Neural progenitor cell (in vitro differentiated cells): ENCODE results near the gene DHRS3.

Experiments
- EZH2 ChIP-seq: fragments of 200-600 bp; sonication (generic); IDR thresholded peaks from 2 replicates; pipeline ENCODE4 v1.6.1; 2017; ENCODE audit warnings: antibody characterized with exemption, mild to moderate bottlenecking, moderate library complexity
- TF ChIP-seq, protein P1 (sequence below): fragments of 200-600 bp; sonication (generic); IDR thresholded peaks from 2 replicates; pipeline ENCODE4 v1.5.1; 2017; ENCODE audit warnings: antibody characterized with exemption, mild to moderate bottlenecking

DNA sequence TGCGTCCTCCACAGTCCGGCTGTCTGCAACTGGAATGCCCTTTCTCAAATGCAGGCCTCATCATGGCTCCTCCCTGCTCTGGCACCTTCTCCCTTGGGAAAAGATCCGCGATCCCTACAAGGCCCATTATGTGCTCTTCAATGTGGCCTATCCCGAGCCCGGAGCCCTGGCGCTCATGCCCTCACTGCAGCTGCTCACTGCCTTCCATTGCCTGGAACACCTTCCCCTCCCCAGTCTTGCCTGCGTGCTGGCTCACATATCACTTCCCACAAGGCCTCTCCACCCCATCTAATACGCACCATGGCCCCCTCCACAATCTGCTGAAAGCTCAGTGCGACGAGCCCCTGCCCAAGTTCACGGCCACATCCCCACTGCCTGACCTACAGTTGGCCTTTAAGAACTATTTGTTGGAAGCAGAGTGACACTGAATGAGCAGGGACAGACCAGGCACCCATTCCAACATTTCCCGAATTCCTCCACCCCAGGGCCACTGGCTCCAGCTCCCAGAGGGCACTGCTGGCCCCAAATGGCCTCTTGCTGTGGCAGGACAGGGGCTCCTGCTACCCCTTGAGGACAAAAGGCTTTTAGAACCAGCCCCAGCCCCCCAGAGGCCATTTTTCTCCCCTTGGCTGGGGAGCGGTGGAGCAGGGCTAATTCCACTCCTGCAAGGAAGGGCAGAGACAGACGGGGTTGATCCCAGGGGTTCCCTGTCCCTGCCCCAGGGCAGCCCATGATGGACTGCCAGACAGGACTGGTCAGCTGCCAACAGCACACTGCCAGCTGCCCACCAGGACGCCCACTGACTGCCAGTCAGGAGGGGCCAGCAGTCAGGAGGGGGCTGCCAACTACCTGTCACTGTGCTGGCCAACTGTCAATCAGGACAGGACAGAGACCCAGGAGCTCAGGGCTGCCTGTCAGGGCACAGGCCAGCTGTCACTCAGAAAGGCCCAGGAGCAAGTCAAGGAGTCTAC is 64.8 kb downstream of the DHRS3 start:
- TF ChIP-seq, protein P1, sequence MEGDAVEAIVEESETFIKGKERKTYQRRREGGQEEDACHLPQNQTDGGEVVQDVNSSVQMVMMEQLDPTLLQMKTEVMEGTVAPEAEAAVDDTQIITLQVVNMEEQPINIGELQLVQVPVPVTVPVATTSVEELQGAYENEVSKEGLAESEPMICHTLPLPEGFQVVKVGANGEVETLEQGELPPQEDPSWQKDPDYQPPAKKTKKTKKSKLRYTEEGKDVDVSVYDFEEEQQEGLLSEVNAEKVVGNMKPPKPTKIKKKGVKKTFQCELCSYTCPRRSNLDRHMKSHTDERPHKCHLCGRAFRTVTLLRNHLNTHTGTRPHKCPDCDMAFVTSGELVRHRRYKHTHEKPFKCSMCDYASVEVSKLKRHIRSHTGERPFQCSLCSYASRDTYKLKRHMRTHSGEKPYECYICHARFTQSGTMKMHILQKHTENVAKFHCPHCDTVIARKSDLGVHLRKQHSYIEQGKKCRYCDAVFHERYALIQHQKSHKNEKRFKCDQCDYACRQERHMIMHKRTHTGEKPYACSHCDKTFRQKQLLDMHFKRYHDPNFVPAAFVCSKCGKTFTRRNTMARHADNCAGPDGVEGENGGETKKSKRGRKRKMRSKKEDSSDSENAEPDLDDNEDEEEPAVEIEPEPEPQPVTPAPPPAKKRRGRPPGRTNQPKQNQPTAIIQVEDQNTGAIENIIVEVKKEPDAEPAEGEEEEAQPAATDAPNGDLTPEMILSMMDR, result no peak
- no peak for TF ChIP-seq EZH2
